Measurements from ENCODE around the gene SCN2A. TPM values are rescaled to one million over a fixed set of nuclear protein-coding genes. Genes with fewer than 3 reads are reported as not detected.

Gene SCN2A
- total and polyA plus RNA-seq, 2 donors (not counting 1 experiment from before 2014, with no cell fraction given) = 0.22 to 0.24 TPM

DNA sequence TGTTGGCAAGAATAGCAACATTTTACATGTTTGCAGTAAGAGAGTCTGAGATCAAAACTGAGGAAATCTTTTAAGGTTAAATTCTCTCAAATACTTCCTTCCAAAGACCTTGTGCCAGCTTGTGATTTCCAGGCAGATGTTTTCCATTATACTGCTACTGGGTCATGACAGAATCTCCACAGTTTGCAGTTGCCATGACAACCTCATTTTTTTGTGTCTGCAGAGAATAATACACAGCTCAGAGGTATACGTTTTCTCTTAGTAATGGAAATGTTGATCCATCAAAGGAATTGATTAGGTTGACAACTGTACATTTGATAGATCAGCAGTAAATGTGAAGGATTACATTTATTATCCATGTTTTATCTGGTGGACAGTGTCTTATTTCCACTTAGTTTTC is 201.2 kb downstream of the SCN2A start:
- no peak for TF ChIP-seq CTCF (IDR thresholded peaks at IDR 0.05)
- TF ChIP-seq EZH2 (IDR thresholded peaks at IDR 0.05; ENCODE audit: borderline replicate concordance, insufficient read depth, low read depth, low read length, poor library complexity, severe bottlenecking) = no peak
- Mint-ChIP-seq H3K9me3 (ENCODE audit: insufficient read depth) (no peaks in the 10 kb centered on the region), H3K4me1 (no peaks in the 10 kb centered on the region), H3K27me3 (no peaks in the 10 kb centered on the region), H3K4me3 (no peak overlapping the region), H3K27ac (no peak overlapping the region)
- Histone ChIP-seq H4K20me1 (ENCODE audit: control insufficient read depth, insufficient read depth, low read length, poor library complexity, severe bottlenecking) (no peaks in the 10 kb centered on the region), H2AFZ (ENCODE audit: insufficient read depth, low read depth, low read length, poor library complexity, severe bottlenecking) (no peak overlapping the region), H3K27ac (ENCODE audit: low read length in 2 of 2) (no peak overlapping the region), H3K79me2 (ENCODE audit: control insufficient read depth, insufficient read depth, low read length) (no peaks in the 10 kb centered on the region), H3K4me3 (ENCODE audit: control extremely low read depth in 1 of 5, extremely low read depth in 1 of 5, insufficient read depth in 1 of 5, low read depth in 2 of 5, low read length in 4 of 5) (no peak overlapping the region), H3K27me3 (replicated peaks in 1 of 4; ENCODE audit: control extremely low read depth in 1 of 4, control insufficient read depth in 3 of 4, insufficient read depth in 4 of 4, low read length in 3 of 4) (no peaks in the 10 kb centered on the region), H3K4me1 (ENCODE audit: control insufficient read depth in 2 of 2, insufficient read depth in 2 of 2, low read length in 2 of 2) (no peaks in the 10 kb centered on the region), H3K9me3 (ENCODE audit: control extremely low read depth in 1 of 3, control insufficient read depth in 2 of 3, insufficient read depth in 1 of 3, low read length in 2 of 3) (no peaks in the 10 kb centered on the region), H3K9ac (ENCODE audit: low read length) (no peak overlapping the region), H3K4me2 (replicated peaks; ENCODE audit: low read depth, low read length, poor library complexity, severe bottlenecking) (no peak overlapping the region), H3K36me3 (replicated peaks in 1 of 2; ENCODE audit: control extremely low read depth in 1 of 2, control insufficient read depth in 1 of 2, extremely low read depth in 1 of 2, insufficient read depth in 2 of 2, low read length in 1 of 2) (no peaks in the 10 kb centered on the region)
- CTCF ChIA-PET = interaction anchor here (1.7 kb wide), 1 partner anchor 8 kb away, joined by 4 read pairs; no protein-coding TSS in a partner anchor
- ATAC-seq (ENCODE audit: low read depth) (no peak), DNase-seq (no peak)
- WGBS (ENCODE audit: insufficient coverage) = no CpG with 5 or more reads among the region's 1 CpG
- POLR2A ChIA-PET = no interaction called here
- intact Hi-C loops (cut with micrococcal nuclease) = no loop called here

Other genes starting within 250 kb of the SCN2A start
- gene SCN3A, start 35.4 kb upstream of the SCN2A start, total RNA-seq = 6.0 and 6.1 TPM in 2 replicates
- 5.4 and 17.8 TPM in 2 replicates for gene SCN3A, start 35.4 kb upstream of the SCN2A start, polyA plus RNA-seq
- gene CSRNP3, start 230.3 kb downstream of the SCN2A start, total RNA-seq = not detected in 2 replicates
- not detected in 2 replicates for gene CSRNP3, start 230.3 kb downstream of the SCN2A start, polyA plus RNA-seq